GM12875 (cell line): ENCODE results near the gene PARP4.
"Not testable (repeated sequence)": the region's sequence is repeated elsewhere in the genome, so short reads cannot be mapped to it uniquely, and the experiment has no call there.

Experiments used
- H3K4me3 ChIP-seq: one replicate; pipeline ENCODE4 v1.5.1; 2011; ENCODE audit warnings: low read depth, low read length, control low read depth
- TF ChIP-seq, protein P1 (sequence below): IDR thresholded peaks from 2 replicates; pipeline ENCODE4 v1.5.1; 2011; ENCODE audit warnings: low read depth, mild to moderate bottlenecking, control low read depth, inconsistent platforms, low read length, moderate library complexity, borderline replicate concordance; ENCODE audit not compliant: insufficient read depth

PARP4 gene

DNA sequence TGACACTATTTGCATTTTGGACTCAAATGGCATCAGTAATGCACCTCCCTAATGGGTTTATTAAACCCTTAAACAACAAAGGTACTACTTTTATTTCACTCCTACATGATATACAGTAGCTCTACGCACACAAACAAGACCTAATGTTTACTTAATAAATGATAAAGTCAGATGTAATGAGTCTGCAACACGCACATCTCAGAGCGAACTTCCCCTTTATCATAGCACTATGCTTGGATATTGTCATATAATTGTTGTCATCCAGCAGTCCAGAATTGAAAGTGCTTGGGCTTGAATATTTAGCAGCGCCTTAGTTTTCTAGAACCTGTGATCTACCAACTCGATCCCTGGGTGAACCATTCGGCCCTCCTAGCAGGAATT is 772 bp downstream of the PARP4 start:
- peak overlapping the region; percentile 78 for H3K4me3 ChIP-seq
- TF ChIP-seq, protein P1, sequence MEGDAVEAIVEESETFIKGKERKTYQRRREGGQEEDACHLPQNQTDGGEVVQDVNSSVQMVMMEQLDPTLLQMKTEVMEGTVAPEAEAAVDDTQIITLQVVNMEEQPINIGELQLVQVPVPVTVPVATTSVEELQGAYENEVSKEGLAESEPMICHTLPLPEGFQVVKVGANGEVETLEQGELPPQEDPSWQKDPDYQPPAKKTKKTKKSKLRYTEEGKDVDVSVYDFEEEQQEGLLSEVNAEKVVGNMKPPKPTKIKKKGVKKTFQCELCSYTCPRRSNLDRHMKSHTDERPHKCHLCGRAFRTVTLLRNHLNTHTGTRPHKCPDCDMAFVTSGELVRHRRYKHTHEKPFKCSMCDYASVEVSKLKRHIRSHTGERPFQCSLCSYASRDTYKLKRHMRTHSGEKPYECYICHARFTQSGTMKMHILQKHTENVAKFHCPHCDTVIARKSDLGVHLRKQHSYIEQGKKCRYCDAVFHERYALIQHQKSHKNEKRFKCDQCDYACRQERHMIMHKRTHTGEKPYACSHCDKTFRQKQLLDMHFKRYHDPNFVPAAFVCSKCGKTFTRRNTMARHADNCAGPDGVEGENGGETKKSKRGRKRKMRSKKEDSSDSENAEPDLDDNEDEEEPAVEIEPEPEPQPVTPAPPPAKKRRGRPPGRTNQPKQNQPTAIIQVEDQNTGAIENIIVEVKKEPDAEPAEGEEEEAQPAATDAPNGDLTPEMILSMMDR, result no peak

DNA sequence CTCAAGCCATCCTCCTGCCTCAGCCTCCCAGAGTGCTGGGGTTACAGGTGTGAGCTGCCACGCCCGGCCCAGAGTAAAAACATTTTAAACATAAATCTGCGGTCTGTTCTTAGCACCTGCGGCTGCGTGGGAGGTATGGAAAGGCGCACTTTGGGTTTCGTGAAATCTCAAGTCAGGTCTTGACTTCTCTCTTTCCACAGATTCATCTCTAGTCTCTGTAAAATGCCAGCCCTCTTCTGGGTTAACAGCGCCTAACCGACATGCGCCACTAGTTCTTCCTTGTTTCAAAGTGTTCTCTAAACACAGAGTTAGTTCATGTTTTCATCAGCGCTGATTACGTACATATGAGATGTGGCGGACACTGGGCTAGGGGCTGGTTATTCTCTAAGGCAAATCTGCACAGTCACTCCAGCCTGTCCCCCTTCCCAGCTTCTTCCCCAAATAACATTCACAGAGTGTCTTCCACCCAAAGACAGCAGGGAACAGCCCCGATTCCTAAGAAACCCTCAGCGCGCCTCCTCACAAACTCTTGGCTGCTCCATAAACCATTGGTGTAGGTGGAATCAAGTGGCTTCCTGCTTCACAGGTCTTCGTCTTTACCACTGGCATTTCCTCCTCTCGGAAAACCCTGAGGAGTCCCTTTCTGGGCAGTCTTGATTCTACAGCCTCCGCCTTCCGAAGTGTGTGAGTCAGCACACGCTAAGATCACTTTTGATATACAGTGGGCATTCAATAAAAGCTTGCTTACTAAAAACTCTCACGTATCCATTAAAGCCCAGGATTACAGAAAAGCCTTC is 1.4 kb downstream of the PARP4 start:
- H3K4me3 ChIP-seq, result peak overlapping the region; percentile 78
- TF ChIP-seq, protein P1, result no peak

DNA sequence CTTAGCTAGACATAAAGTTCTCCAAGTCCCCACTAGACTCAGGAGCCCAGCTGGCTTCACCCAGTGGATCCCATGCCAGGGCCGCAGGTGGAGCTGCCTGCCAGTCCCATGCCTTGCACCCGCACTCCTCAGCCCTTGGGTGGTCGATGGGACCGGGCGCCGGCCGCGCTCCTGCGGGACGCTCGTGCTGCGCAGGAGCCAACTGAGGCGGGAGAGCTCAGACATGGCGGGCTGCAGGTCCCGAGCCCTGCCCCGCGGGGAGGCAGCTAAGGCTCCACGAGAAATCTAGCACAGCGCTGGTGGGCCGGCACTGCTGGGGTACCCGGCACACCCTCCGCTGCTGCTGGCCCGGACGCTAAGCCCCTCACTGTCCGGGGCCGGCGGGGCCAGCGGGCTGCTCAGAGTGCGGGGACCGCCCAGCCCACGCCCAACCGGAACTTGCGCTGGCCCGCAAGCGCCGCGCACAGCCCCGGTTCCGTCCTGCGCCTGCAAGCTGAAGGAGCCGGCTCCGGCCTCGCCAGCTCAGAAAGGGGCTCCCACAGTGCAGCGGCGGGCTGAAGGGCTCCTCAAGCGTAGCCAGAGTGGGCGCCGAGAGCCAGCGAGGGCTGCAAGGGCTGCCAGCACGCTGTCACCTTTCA is 5.8 kb downstream of the PARP4 start:
- TF ChIP-seq, protein P1, result no peak
- no peak overlapping the region for H3K4me3 ChIP-seq

DNA sequence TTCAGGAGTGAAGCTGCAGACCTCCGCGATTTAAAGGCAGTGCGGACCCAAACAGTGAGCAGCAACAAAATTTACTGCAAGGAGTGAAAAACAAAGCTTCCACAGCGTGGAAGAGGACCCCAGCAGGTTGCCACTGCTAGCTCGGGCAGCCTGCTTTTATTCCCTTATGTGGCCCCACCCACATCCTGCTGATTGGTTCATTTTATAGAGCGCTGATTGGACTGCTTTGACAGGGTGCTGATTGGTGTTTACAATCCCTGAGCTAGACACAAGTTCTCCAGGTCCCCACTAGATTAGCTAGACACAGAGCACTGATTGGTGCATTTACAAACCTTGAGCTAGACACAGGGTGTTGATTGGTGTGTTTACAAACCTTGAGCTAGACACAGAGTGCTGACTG is 6.3 kb downstream of the PARP4 start:
- not testable (repeated sequence) for H3K4me3 ChIP-seq

DNA sequence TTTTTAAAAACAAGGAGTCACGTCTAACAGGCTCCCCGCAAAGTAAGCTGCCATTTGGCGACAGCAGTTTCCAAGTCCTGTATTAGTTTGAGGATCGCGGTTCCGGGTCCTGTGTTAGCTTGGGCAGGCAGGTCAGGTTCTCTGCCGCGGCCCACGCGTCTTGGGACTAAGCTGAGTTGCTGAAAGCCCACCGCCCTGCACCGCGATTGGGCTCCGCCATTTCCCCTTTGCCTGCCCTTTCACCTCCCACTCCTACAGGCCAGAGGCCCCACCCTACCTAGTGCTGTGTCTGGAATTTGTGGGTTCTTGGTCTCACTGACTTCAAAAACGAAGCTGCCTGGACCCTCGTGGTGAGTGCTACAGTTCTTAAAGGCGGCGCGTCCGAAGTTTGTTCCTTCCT is 6.8 kb downstream of the PARP4 start:
- H3K4me3 ChIP-seq, result no peak overlapping the region
- TF ChIP-seq, protein P1, result no peak

DNA sequence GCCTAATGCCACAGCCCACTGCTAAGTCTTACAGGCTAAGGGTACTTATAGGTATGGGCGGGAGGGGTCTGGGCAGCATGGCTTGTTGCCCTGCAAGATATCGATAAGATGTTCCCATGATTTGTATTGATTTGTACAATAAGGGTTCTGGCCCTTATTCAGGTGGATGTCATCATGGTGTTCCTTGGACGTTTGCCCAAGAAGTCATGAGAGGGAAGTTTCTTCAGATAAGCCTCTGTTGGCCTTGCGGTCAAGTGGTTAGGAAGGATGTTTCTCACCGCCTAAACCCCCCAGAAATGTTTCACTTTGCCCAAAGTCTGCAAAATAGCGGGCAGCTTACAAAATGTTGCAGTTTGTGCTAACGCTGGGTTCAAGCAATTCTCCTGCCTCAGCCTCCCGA is 7.3 kb downstream of the PARP4 start:
- H3K4me3 ChIP-seq, result no peak overlapping the region
- TF ChIP-seq, protein P1, result no peak

DNA sequence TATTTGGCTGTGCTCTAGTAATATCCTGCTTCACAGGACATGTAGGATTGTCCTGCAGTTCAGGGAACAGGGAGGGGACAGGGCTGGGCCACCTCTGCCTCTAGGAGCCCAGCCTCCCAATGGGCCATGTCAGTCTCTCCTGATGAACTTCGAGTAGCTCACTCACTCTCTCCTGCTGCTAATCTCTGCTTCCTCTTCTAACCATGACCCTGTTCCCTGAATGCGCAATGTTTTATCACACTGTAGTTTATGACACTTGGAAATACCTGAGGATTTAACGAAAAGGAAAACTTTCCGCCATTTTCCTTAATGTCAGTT is 9.2 kb downstream of the PARP4 start:
- TF ChIP-seq, protein P1, result no peak
- H3K4me3 ChIP-seq, result no peak overlapping the region
